Large intestine (tissue), 3 donors: Measurements from ENCODE around the gene ST8SIA5. TPM values are rescaled to one million over a fixed set of nuclear protein-coding genes. Genes with fewer than 3 reads are reported as not detected.

Experiments used
- DNase-seq, 2 donors: peaks; one replicate each; pipeline versions ENCODE4 v3.0.0 to v3.0.0-alpha.2; 2013
- H3K27ac ChIP-seq: one replicate; pipeline ENCODE4 v1.5.1; 2013; ENCODE audit warnings: low read length
- H3K27me3 ChIP-seq: 2 replicates; pipeline ENCODE4 v1.6.1; 2013; ENCODE audit warnings: low read length; ENCODE audit not compliant: control insufficient read depth, insufficient read depth
- H3K36me3 ChIP-seq: 2 replicates; pipeline ENCODE4 v1.6.1; 2013; ENCODE audit warnings: low read length; ENCODE audit not compliant: control insufficient read depth, insufficient read depth
- H3K4me1 ChIP-seq: one replicate; pipeline ENCODE4 v1.6.1; 2013; ENCODE audit warnings: low read length; ENCODE audit not compliant: control insufficient read depth, insufficient read depth
- H3K4me3 ChIP-seq: one replicate; pipeline ENCODE4 v1.5.1; 2013; ENCODE audit warnings: low read length
- H3K9me3 ChIP-seq: one replicate; pipeline ENCODE4 v1.6.1; 2013; ENCODE audit warnings: mild to moderate bottlenecking, low read depth, low read length, moderate library complexity; ENCODE audit not compliant: control insufficient read depth
- WGBS: methylation state at CpG from one replicate; pipeline ENCODE4 v1.1.5; 2013; ENCODE audit warnings: low lambda C conversion rate; ENCODE audit not compliant: insufficient coverage; 5-methylcytosine and 5-hydroxymethylcytosine counted together
- polyA plus RNA-seq: library from polyadenylated mRNA; unstranded; fragments of 120-200 nt; gene quantifications from one replicate; pipeline ENCODE4 v1.2.1, GENCODE V29; 2013

Gene ST8SIA5
- polyA plus RNA-seq, 1 donor = 1.3 TPM

DNA sequence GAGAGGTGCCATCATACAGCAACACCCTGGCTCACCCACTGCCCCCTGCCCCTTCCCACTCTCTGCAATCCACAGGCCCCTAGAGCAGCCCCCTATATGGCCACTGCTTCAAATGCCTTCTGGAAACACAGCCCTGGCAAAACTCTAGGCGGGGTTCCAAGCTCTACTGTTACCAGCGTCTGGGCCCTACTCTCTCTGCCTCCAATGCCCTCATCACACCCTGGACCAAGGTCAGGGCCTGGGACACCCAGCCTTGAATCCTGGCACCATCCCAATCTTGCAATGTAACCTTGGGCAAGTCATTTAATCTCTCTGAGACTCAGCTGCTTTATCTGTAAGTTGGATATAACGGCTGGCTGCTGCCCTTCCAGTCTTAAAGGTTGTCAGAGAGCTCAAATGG, 60.6 kb downstream of the ST8SIA5 start:
- DNase-seq = no peak
- WGBS = no CpG with 5 or more reads among the region's 3 CpGs
- H3K4me1 ChIP-seq = no peaks in the 10 kb centered on the region
- H3K27ac ChIP-seq = no peak overlapping the region
- no peaks in the 10 kb centered on the region for H3K27me3 ChIP-seq
- H3K36me3 ChIP-seq = no peaks in the 10 kb centered on the region
- H3K4me3 ChIP-seq = no peak overlapping the region
- H3K9me3 ChIP-seq = peaks cover 2% of the 10 kb centered on the region

DNA sequence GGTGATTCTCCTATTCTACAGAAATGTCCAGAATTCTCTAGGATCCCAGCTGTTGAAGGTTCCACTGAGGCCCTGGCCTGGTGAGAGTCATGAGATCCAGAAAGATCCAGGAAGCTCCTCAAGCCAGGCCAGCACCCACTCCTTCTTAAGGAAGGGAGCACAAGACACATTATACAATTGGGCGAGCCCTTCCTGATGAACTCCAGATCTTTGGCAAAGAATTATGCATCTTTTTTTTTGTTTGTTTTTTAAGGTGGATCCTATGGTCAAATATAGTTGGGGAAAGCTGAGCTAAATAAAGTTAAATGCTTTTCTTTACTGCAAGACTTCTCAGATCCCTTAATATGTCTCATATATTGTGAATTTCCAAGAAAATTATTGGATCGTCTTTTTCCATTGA, 62.9 kb downstream of the ST8SIA5 start:
- Histone ChIP-seq H3K4me1 (no peaks in the 10 kb centered on the region), H3K4me3 (no peak overlapping the region), H3K27ac (no peak overlapping the region), H3K36me3 (no peaks in the 10 kb centered on the region), H3K27me3 (no peaks in the 10 kb centered on the region), H3K9me3 (peaks cover 2% of the 10 kb centered on the region)
- 83% methylated on average over 2 of the region's 2 CpGs for WGBS
- DNase-seq = no peak

DNA sequence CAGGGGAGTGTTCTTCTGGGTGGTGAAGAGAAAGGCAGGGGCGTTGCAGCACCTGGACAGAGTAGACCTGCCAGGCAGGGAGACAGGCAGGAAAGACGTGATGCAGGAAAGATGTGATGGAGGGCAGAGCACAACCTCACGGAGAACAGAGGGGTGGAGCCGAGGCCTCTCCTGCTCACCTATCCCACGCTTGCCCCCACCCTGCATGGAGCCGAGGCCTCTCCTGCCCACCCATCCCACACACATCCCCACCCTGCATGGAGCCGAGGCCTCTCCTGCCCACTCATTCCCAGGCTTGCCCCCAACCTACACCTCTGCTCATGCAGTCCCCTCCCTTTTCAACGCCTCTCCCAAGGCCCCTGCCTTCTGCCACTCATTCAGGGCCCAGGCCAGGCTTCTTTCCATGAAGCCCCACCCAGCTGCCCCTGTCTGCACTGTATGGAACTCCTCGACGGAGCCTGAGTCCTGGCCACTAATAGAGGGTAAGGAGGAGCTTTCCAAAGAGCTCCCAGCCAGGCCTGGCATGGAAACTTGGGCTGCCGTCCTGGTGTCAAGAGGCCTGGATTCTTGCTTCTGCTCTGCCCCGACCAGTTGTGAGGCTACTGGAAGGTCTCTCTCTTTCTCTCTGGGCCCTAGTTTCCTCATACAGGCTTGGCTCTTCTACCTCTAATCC, 67.9 kb downstream of the ST8SIA5 start:
- Histone ChIP-seq H3K27ac (no peak overlapping the region), H3K4me1 (no peaks in the 10 kb centered on the region), H3K36me3 (no peaks in the 10 kb centered on the region), H3K9me3 (no peaks in the 10 kb centered on the region), H3K4me3 (no peak overlapping the region), H3K27me3 (no peaks in the 10 kb centered on the region)
- WGBS = no CpG with 5 or more reads among the region's 12 CpGs
- DNase-seq = no peak

DNA sequence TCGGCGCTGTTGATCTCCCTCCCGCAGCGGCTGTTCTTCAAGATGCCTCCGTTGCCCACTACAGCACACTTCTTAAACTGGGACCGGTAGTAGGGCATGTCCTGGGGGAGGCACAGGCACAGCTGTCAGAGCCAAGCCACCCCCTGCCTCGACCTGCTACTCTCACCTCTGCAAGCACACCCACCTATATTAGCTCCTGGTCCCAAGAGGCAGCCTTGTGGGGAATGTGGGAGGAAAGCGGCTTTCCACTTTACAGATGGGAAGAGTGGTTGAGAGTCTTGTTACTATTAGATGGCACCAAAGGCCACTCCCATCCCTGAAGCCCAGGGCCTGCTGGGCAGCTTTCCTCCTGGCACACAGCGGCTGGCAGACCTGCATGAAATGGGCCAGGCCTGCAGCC, 70.7 kb downstream of the ST8SIA5 start:
- no peak for DNase-seq
- no peak overlapping the region for H3K27ac ChIP-seq
- no peaks in the 10 kb centered on the region for H3K4me1 ChIP-seq
- WGBS = no CpG with 5 or more reads among the region's 9 CpGs
- no peaks in the 10 kb centered on the region for H3K27me3 ChIP-seq
- H3K36me3 ChIP-seq = no peaks in the 10 kb centered on the region
- no peaks in the 10 kb centered on the region for H3K9me3 ChIP-seq
- no peak overlapping the region for H3K4me3 ChIP-seq

DNA sequence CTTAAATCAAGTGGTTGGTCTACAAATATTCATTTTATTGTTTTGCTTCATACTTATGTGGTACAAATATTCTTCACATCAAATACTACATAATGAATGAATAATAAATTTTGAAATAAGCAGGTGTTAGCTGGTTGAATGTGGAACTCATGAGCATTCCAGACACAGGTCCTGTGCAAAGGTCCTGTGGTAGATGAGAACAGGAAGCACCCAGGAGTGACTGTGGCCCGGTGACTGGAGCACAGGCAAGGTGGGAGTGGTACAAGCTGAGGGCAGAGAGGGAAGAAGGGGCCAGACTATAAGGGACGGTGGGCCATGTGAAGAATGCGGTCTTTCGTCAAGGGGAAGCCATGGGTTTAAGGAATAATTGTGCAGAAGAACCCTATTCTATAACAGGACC, 73.6 kb downstream of the ST8SIA5 start:
- DNase-seq = no peak
- Histone ChIP-seq H3K27me3 (no peaks in the 10 kb centered on the region), H3K4me3 (no peak overlapping the region), H3K9me3 (no peaks in the 10 kb centered on the region), H3K4me1 (no peaks in the 10 kb centered on the region), H3K36me3 (no peaks in the 10 kb centered on the region), H3K27ac (no peak overlapping the region)
- 100% methylated on average over 2 of the region's 4 CpGs for WGBS

DNA sequence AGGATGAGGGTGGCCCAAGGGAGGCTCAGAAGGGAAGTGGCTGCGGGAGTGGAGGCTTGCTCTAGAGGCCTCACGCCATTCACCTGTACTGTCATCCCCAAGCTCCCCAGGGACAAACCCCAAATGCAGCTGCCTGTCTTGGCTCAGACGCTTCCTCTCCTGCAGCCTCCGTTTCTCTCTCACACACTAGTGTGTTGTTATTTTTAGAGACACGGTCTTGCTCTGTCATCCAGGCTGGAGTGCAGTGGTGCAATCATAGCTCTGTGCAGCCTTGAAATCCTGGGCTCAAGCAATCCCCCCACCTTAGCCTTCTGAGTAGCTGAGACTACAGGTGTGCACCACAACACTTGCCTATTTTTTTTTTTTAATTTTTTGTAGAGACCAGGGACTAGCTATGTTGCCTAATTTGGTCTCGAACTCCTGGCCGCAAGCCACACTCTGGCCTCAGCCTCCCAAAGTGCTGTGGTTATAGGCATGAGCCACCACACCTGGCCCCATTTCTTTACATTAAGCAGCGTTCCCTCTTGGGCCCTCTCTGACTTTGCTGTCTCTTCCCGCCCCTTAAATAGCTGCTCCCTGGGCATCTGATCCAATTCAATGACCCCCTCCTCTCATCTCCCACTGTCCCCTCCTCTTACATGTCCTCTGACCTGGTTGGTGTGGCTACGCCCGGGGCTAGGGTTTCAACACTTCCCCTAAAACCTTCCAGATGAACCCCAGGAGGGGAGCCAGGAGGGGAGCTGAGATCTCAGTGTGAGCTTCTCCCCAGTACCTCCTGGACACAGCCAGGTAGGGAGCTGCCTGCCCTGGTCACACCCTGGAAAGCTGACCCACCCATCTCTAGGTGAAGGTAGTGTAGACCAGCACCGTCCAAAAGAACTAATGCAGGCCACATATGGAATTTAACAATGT, 75.8 kb downstream of the ST8SIA5 start:
- Histone ChIP-seq H3K4me1 (no peaks in the 10 kb centered on the region), H3K27me3 (no peaks in the 10 kb centered on the region), H3K9me3 (no peaks in the 10 kb centered on the region), H3K36me3 (no peaks in the 10 kb centered on the region), H3K4me3 (no peak overlapping the region), H3K27ac (no peak overlapping the region)
- DNase-seq = no peak
- WGBS = 50% methylated on average over 1 of the region's 12 CpGs

DNA sequence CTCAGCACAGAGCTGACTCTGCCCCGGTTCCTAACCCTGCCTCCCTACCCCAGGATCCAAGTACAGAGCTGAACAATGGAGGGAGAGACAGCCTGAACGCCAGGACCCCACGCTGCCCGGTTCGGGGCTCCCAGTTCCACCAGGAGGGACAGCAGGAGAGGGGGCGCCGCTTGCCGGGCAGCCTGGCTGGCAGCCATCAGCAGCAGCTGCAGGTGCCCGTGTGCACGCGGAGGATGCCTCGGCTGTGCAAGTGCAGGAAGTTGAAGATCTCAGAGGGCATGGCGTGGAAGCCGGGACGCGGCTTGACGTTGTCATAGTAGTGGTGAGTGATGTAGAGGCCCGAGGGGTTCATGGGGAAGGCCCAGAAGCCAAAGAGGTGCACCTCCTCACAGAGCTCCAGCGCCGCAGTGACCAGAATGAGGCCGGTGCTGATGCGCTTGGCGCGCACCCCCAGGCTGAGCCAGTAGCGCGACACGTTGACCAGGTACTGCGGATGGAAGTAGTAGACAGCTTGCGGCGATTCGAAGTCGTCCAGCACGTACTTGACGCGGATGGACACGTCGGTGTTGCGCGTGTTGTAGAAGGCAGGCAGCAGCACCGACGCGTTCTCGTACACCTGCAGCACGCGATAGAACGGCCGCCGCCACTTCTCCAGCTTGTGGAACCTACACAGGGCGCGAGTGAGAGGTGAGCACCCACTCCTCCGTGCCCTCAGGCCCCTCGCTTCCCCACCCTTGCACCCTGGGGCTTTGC, 76.8 kb downstream of the ST8SIA5 start:
- no CpG with 5 or more reads among the region's 52 CpGs for WGBS
- H3K27me3 ChIP-seq = no peaks in the 10 kb centered on the region
- H3K27ac ChIP-seq = no peak overlapping the region
- H3K4me1 ChIP-seq = no peaks in the 10 kb centered on the region
- no peak for DNase-seq
- no peaks in the 10 kb centered on the region for H3K36me3 ChIP-seq
- no peaks in the 10 kb centered on the region for H3K9me3 ChIP-seq
- H3K4me3 ChIP-seq = no peak overlapping the region

DNA sequence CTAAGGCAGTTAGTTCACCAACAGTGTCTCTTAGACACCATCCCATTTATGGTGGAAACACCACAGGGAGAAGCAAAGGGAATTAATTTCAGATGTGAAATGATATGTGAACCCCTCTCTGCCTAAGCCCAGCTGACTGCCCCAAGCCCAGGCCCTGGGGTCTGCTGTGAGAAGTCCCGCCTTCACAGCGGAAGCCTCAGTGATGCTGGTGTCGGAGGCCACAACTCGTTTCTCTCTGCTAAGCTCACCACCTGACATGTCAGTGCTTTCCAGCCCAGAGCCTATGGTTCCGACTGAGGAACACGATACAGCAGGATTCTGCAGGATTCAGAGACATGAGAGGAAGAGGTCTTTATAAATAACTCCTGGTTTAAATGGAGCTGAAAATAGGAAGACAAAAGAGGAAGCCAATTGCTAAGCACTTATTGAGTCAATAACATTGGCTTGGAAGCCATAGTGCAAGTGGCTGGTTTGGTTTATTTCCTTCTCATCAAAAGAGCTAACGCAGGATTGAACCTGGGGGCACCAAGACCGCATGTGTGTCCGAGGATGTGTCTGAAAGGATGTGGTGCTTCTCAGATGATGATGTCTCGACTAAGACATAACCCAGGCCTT, 78.0 kb downstream of the ST8SIA5 start:
- no peaks in the 10 kb centered on the region for H3K27me3 ChIP-seq
- DNase-seq = no peak
- no peak overlapping the region for H3K27ac ChIP-seq
- no peaks in the 10 kb centered on the region for H3K36me3 ChIP-seq
- no peak overlapping the region for H3K4me3 ChIP-seq
- no peaks in the 10 kb centered on the region for H3K9me3 ChIP-seq
- WGBS = 20% methylated on average over 1 of the region's 10 CpGs
- H3K4me1 ChIP-seq = no peaks in the 10 kb centered on the region

DNA sequence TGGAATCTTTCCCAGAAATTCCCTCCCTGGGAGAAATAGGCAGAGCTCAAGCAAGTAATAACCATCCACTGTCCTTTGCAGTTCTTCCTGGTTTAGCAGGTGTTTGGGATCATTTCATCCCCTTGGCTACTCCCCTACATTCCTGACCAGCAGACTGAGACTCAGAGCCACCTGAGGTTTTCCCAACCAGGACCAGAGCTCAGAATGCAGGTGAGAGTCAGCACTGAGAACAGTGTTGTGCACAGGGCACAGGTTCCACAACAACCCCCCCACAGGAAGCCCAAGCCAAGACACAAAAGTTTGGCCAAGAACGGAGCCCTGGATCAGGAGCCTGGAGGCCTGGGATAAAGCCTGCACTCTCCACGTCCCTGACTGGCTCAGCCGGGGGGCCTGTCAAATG, 78.8 kb downstream of the ST8SIA5 start:
- H3K27me3 ChIP-seq = no peaks in the 10 kb centered on the region
- H3K4me1 ChIP-seq = no peaks in the 10 kb centered on the region
- no peaks in the 10 kb centered on the region for H3K9me3 ChIP-seq
- no CpG with 5 or more reads among the region's 3 CpGs for WGBS
- H3K4me3 ChIP-seq = no peak overlapping the region
- DNase-seq = no peak
- H3K36me3 ChIP-seq = no peaks in the 10 kb centered on the region
- no peak overlapping the region for H3K27ac ChIP-seq

DNA sequence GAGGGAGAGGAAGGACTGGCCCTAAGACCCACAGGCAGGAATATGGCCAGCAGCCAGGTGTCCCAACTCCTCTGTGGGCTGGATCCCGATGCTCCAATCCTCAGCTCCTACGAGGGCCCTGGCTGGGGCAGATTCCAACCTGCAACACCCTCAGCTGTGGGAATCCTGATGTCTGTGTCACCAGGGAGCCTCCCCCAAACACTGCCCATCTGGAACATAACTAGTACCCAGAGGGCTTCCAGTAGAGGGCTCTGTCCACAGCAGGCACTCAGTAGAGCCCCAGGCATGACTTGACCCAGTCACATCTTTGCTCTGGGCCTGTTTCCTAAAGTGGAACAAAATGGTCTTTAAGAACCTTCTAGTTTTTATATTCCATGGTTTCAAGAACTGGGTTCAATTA, 79.2 kb downstream of the ST8SIA5 start:
- no peak overlapping the region for H3K27ac ChIP-seq

More for the DNA sequence above, 79.2 kb downstream of the ST8SIA5 start:
- no peaks in the 10 kb centered on the region for H3K9me3 ChIP-seq
- WGBS = no CpG with 5 or more reads among the region's 2 CpGs
- no peaks in the 10 kb centered on the region for H3K36me3 ChIP-seq
- no peaks in the 10 kb centered on the region for H3K4me1 ChIP-seq
- no peak overlapping the region for H3K4me3 ChIP-seq
- H3K27me3 ChIP-seq = no peaks in the 10 kb centered on the region
- no peak for DNase-seq
